ENCODE results near the gene MED27.
"Not testable (repeated sequence)": the region's sequence is repeated elsewhere in the genome, so short reads cannot be mapped to it uniquely, and the experiment has no call there.

DNA sequence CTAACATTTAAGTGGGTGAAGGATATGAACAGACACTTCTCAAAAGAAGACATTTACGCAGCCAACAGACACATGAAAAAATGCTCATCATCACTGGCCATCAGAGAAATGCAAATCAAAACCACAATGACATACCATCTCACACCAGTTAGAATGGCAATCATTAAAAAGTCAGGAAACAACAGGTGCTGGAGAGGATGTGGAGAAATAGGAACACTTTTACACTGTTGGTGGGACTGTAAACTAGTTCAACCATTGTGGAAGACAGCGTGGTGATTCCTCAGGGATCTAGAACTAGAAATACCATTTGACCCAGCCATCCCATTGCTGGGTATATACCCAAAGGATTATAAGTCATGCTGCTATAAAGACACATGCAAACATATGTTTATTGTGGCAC is 69.5 kb downstream of the MED27 start:
- TF ChIP-seq, protein P1, sequence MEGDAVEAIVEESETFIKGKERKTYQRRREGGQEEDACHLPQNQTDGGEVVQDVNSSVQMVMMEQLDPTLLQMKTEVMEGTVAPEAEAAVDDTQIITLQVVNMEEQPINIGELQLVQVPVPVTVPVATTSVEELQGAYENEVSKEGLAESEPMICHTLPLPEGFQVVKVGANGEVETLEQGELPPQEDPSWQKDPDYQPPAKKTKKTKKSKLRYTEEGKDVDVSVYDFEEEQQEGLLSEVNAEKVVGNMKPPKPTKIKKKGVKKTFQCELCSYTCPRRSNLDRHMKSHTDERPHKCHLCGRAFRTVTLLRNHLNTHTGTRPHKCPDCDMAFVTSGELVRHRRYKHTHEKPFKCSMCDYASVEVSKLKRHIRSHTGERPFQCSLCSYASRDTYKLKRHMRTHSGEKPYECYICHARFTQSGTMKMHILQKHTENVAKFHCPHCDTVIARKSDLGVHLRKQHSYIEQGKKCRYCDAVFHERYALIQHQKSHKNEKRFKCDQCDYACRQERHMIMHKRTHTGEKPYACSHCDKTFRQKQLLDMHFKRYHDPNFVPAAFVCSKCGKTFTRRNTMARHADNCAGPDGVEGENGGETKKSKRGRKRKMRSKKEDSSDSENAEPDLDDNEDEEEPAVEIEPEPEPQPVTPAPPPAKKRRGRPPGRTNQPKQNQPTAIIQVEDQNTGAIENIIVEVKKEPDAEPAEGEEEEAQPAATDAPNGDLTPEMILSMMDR (IDR thresholded peaks at IDR 0.05), result not testable (repeated sequence)
- not testable (repeated sequence) for TF ChIP-seq POLR2A (IDR thresholded peaks at IDR 0.05); POLR2AphosphoS5 (IDR thresholded peaks at IDR 0.05; ENCODE audit: insufficient read depth in 1 of 2, low read depth in 1 of 2)
